Progenitor cell of endocrine pancreas (in vitro differentiated cells): ENCODE results near the gene HYAL1. TPM values are rescaled to one million over a fixed set of nuclear protein-coding genes. Genes with fewer than 3 reads are reported as not detected.

Experiments
- DNase-seq: peaks from one replicate; pipeline ENCODE4 v3.0.0; 2021; ENCODE audit warnings: low spot score; ENCODE audit not compliant: unreplicated experiment
- H3K27ac Mint-ChIP-seq: 2 replicates; pipeline ENCODE4 v1.8.0; 2021; ENCODE audit warnings: mild to moderate bottlenecking, moderate library complexity, mixed read lengths
- H3K27me3 Mint-ChIP-seq: 2 replicates; pipeline ENCODE4 v1.8.0; 2021; ENCODE audit warnings: mixed read lengths
- H3K36me3 Mint-ChIP-seq: 2 replicates; pipeline ENCODE4 v1.8.0; 2022; ENCODE audit warnings: mixed read lengths; ENCODE audit not compliant: insufficient read depth
- H3K4me1 Mint-ChIP-seq: 2 replicates; pipeline ENCODE4 v1.8.0; 2021; ENCODE audit warnings: low read depth, mixed read lengths
- H3K4me3 Mint-ChIP-seq: 2 replicates; pipeline ENCODE4 v1.8.0; 2021; ENCODE audit warnings: low read depth, mild to moderate bottlenecking, moderate library complexity, mixed read lengths
- H3K9me3 Mint-ChIP-seq: 2 replicates; pipeline ENCODE4 v1.8.0; 2021; ENCODE audit warnings: low read depth, mixed read lengths
- total RNA-seq: library from RNA; stranded (reverse); gene quantifications from 2 replicates; pipeline ENCODE4 v1.2.1, GENCODE V29; 2021
- TF ChIP-seq, protein P1 (sequence below): fragments of 200-600 bp; sonication (generic); IDR thresholded peaks from one replicate; pipeline ENCODE4 v1.5.0; 2021; ENCODE audit warnings: antibody characterized with exemption, mild to moderate bottlenecking; ENCODE audit not compliant: unreplicated experiment

HYAL1 gene
- total RNA-seq, 1 donor from 2014 or later: 3.1 TPM

DNA sequence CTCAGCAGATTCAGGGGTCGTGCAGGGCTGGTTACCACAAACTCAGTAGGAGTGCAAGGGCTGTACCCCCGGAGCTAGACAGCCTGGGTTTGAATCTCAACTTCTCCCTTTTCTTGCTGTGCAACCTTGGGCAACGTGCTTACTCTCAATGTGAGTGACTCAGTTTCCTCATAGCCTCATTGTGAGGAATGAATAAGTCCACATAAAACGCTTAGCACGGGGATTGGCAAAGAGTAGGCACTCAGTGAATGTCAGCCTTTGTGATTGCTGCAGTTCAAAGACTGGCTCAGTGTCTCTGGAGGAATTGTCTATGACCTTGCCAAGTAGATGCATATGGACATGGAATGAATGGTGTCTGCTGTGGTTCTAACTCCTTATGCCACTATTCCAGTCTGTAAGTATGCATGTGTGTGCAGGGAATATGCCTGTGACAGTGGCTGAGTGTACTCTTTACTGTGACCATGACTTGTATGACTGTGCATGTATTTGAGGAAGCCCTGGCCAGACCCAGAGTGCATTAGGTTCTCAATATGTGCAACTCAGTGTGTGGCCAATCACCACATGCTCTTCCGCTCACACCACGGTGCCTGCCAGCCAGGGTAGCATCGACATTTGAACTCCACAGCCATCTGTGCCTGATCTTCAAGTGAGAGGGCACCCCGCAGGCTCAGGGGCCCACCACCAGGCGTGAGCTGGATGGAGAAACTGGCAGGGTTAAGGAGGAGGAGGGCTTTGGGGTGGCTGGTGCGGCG is 3.3 kb downstream of the HYAL1 start:
- Mint-ChIP-seq H3K4me3 (peak overlapping the region; percentile 90), H3K36me3 (no peaks in the 10 kb centered on the region), H3K4me1 (peaks cover 17% of the 10 kb centered on the region), H3K9me3 (no peaks in the 10 kb centered on the region), H3K27ac (peak overlapping the region; percentile 98), H3K27me3 (no peaks in the 10 kb centered on the region)
- no peak for DNase-seq
- TF ChIP-seq, protein P1, sequence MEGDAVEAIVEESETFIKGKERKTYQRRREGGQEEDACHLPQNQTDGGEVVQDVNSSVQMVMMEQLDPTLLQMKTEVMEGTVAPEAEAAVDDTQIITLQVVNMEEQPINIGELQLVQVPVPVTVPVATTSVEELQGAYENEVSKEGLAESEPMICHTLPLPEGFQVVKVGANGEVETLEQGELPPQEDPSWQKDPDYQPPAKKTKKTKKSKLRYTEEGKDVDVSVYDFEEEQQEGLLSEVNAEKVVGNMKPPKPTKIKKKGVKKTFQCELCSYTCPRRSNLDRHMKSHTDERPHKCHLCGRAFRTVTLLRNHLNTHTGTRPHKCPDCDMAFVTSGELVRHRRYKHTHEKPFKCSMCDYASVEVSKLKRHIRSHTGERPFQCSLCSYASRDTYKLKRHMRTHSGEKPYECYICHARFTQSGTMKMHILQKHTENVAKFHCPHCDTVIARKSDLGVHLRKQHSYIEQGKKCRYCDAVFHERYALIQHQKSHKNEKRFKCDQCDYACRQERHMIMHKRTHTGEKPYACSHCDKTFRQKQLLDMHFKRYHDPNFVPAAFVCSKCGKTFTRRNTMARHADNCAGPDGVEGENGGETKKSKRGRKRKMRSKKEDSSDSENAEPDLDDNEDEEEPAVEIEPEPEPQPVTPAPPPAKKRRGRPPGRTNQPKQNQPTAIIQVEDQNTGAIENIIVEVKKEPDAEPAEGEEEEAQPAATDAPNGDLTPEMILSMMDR: no peak

DNA sequence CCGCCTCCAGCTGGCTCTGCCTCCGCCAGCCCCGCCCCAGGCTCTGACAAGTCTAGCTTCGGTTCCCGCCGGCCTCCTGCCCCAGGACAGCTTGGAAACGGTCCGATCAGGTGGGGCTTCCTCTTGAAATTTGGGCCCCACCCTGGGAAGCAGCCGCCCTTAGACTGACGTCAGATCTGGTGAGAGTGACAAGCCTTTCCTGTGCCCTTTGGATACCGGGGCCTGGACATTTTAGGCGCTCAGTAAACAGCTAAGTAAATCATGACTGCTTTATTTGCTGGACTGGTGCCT is 3.8 kb downstream of the HYAL1 start:
- H3K9me3 Mint-ChIP-seq: no peaks in the 10 kb centered on the region
- H3K4me3 Mint-ChIP-seq: peak overlapping the region; percentile 90
- no peak for DNase-seq
- no peaks in the 10 kb centered on the region for H3K27me3 Mint-ChIP-seq
- H3K4me1 Mint-ChIP-seq: peaks cover 17% of the 10 kb centered on the region
- TF ChIP-seq, protein P1: no peak
- H3K27ac Mint-ChIP-seq: peak overlapping the region; percentile 98
- no peaks in the 10 kb centered on the region for H3K36me3 Mint-ChIP-seq

DNA sequence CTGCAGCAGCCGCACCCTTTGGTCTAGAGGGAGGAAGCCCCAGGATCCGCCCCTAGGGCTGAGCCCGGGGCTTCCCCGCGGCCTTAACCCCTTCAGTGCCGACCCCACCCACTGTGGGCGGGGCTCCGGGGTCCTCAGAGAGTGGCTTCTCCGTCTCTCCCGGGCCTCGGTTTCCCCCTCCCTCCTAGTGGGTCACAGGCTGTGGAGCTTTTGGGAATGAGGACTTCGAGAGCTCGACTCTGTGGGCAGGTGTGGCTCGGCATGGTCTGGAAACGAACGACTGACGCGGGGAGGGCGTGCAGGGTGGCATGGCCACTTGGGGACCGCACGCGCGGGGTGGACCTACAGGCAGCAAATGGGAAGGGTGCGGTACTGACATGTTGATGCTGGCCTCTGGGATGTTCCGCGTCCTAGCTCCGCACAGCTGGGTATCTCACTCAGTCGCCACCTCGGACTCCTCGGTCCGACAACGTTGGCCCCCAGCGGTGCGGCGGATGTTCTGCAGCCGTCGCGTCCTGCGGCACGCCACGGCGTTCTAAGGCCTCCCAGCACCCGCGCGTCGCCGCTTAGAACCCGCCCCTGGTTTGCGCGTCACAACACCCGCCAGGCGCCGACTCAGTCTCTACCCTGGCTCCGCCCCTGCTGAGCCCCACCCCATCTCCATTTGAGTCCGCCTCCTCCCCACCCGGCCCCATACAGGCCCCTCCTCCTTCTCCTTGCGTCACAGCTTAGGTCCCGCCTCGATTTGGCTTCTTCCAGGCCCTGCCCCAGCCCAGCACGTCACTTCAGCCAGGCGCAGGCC is 4.3 kb downstream of the HYAL1 start, which contains the start of the genes HYAL3 and NAA80:
HYAL3 (minus strand) TSS at position 570 of the 802 bp plus-strand sequence. CDS start 3,803 bp downstream, outside the sequence.
NAA80 (minus strand) TSS at position 570 of the 802 bp plus-strand sequence. CDS start 1,942 bp downstream, outside the sequence.
- Mint-ChIP-seq H3K9me3 (no peaks in the 10 kb centered on the region), H3K4me1 (peaks cover 17% of the 10 kb centered on the region), H3K36me3 (no peaks in the 10 kb centered on the region), H3K27me3 (no peaks in the 10 kb centered on the region), H3K4me3 (peak within 1 kb of the TSS; percentile 90), H3K27ac (peak within 1 kb of the TSS; percentile 98)
- TF ChIP-seq, protein P1: peak; percentile 45
- DNase-seq: peak; percentile 98

DNA sequence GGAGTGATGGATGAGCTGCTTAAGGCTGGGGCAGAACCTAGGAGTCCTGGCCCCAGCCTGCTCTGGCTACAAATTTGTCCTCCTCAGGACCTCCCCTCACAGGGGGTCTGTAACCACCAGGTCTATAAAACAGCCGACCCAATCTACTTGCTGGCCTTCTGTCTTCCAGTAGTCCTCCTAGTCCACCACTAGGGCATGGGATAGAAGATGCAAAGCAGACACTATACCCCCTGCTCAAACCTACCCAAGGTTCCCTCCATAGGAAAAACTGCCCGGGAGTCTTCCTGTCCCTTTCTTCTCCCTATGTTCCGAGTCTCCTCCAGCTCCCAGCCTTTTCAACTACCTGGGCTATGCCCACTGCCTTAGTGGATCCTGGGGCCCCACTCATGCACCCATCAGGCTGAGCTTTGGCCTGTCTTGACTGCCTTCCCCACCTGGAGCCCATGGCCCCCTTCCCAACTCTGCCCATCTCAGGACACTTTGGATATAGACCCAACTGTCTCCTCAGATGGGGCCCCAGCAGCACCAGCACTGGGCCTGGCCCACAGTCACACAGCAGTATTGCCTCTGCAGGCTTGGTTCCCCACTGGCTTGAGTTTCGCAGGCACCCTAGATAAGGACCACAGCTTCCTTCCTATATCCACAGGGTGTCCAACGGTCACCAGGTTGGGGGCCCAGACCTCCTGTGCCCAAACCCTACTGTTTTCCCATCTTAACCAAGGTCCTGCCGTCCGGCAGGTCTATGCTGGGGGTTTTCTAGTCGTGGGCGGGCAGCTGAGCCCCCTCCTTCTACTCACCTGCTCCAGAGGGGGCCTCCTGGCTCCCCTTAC is 5.3 kb downstream of the HYAL1 start:
- TF ChIP-seq, protein P1: peak; percentile 15
- H3K4me3 Mint-ChIP-seq: peak overlapping the region; percentile 90
- H3K4me1 Mint-ChIP-seq: peaks cover 16% of the 10 kb centered on the region
- H3K9me3 Mint-ChIP-seq: no peaks in the 10 kb centered on the region
- no peaks in the 10 kb centered on the region for H3K27me3 Mint-ChIP-seq
- H3K27ac Mint-ChIP-seq: no peak overlapping the region
- no peaks in the 10 kb centered on the region for H3K36me3 Mint-ChIP-seq
- no peak for DNase-seq

- H3K4me3 Mint-ChIP-seq: no peak overlapping the region
- no peaks in the 10 kb centered on the region for H3K36me3 Mint-ChIP-seq
- DNase-seq: no peak
- no peak overlapping the region for H3K27ac Mint-ChIP-seq
- H3K9me3 Mint-ChIP-seq: no peaks in the 10 kb centered on the region
- TF ChIP-seq, protein P1: no peak
- H3K27me3 Mint-ChIP-seq: no peaks in the 10 kb centered on the region
- peaks cover 15% of the 10 kb centered on the region for H3K4me1 Mint-ChIP-seq
These were observed 6.0 kb downstream of the HYAL1 start for GRCh38 chr3:50297384-50297775.
